Measurements from ENCODE around the gene TBXA2R.
"Not testable (repeated sequence)": the region's sequence is repeated elsewhere in the genome, so short reads cannot be mapped to it uniquely, and the experiment has no call there.

TBXA2R gene

DNA sequence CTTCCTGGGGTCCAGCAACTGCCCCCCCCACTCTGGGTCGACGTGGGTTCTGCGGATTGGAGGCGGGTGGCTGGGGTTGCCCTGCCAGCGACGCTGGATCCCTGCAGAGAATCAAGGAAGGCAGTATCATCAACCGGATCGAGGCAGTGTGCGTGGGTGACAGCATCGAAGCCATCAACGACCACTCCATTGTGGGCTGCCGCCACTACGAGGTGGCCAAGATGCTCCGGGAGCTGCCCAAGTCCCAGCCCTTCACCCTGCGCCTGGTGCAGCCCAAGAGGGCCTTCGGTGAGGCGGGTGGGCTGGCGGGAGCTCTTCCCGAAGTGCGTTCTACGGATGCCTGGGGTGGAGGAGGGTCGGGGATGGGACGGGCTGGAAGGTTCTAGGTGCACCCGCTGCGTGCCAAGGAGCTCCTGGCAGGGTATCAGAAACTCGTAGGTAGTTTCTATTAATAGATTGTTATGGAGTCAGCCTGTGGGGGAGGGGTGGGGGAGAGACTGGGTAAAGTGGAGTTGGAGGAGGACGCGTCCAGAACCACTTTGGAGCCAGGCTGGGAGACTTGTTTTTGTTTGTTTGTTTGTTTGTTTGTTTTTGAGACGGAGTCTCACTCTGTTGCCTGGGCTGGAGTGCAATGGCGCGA, 19.8 kb downstream of the TBXA2R start:
- no peak for DNase-seq (ENCODE audit: low read depth, low spot score)
- TF ChIP-seq, protein P1, sequence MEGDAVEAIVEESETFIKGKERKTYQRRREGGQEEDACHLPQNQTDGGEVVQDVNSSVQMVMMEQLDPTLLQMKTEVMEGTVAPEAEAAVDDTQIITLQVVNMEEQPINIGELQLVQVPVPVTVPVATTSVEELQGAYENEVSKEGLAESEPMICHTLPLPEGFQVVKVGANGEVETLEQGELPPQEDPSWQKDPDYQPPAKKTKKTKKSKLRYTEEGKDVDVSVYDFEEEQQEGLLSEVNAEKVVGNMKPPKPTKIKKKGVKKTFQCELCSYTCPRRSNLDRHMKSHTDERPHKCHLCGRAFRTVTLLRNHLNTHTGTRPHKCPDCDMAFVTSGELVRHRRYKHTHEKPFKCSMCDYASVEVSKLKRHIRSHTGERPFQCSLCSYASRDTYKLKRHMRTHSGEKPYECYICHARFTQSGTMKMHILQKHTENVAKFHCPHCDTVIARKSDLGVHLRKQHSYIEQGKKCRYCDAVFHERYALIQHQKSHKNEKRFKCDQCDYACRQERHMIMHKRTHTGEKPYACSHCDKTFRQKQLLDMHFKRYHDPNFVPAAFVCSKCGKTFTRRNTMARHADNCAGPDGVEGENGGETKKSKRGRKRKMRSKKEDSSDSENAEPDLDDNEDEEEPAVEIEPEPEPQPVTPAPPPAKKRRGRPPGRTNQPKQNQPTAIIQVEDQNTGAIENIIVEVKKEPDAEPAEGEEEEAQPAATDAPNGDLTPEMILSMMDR (IDR thresholded peaks at IDR 0.05; ENCODE audit: low read depth, low read length), result no peak
- in situ Hi-C loops (cut with HindIII; ENCODE audit: low sequenced_read_pairs), result no loop called here
- H3K4me3 ChIP-seq (ENCODE audit: low read depth, low read length), result no peak overlapping the region

DNA sequence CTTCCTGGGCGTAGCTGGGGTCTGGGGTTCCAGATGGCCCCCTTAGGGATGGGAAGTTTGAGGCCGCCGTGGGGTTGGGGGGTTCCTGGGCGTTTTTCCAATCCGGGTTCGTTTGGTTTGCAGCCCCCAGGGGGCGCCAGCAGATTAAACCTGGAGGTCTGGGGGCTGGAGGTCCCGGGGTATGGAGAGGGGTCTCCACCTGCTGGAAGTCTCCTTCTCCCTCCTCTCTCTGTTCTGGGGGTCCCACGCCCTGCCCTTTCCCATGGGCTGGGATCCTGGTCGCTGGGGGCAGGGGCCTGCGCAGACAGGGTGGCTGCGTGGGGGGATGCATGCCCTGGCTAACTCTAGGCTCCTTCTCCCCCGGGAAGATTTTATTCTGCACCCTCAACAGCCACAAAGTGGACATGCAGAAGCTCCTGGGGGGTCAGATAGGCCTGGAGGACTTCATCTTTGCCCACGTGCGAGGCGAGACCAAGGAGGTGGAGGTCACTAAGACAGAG, 20.5 kb downstream of the TBXA2R start:
- H3K4me3 ChIP-seq (ENCODE audit: low read depth, low read length), result peak overlapping the region; percentile 36
- TF ChIP-seq, protein P1 (IDR thresholded peaks at IDR 0.05; ENCODE audit: low read depth, low read length), result peak; percentile 57
- in situ Hi-C loops (cut with HindIII; ENCODE audit: low sequenced_read_pairs), result no loop called here
- no peak for DNase-seq (ENCODE audit: low read depth, low spot score)

DNA sequence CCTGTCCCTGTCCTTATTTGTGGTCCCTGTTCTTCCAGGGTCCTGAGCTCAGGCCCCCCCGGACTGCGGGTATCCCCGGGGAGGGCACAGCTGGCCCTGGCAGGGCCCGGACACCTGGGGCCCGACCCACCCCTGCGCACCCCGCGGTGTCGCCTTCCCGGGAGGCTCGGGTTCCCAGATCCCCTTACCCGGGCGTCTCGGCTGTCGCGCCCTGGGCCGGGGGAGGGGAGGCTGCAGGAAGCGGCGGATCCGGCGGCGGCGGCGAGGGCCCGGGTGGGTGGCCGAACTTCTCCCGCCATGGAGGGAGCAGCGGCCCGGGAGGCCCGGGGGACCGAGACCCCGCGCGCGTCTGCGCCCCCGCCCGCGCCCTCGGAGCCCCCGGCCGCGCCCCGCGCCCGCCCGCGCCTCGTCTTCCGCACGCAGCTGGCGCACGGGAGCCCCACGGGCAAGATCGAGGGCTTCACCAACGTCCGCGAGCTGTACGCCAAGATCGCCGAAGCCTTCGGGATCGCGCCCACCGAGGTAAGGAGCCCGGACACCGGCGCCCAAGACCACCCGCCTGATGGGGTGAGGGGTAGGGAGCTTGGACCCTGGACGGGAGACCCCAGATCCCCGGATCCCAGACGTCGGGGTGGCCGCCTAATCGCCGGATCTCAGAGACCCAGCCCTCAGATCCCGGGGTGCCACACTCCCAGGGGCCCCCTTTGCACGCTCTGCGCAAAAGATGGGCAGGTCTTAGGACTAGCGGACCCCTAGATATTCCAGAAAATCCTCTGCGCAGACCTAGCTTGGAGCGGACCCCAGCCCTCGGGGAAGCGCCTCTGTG, 21.2 kb downstream of the TBXA2R start, which contains the start of gene GIPC3:
TSS of gene GIPC3 (plus strand) at position 178 of the 826 bp plus-strand sequence. CDS start at position 298, 120 bp downstream.
- TF ChIP-seq, protein P1 (IDR thresholded peaks at IDR 0.05; ENCODE audit: low read depth, low read length), result no peak
- in situ Hi-C loops (cut with HindIII; ENCODE audit: low sequenced_read_pairs), result no loop called here
- peak within 1 kb of the TSS; percentile 36 for H3K4me3 ChIP-seq (ENCODE audit: low read depth, low read length)
- no peak for DNase-seq (ENCODE audit: low read depth, low spot score)

DNA sequence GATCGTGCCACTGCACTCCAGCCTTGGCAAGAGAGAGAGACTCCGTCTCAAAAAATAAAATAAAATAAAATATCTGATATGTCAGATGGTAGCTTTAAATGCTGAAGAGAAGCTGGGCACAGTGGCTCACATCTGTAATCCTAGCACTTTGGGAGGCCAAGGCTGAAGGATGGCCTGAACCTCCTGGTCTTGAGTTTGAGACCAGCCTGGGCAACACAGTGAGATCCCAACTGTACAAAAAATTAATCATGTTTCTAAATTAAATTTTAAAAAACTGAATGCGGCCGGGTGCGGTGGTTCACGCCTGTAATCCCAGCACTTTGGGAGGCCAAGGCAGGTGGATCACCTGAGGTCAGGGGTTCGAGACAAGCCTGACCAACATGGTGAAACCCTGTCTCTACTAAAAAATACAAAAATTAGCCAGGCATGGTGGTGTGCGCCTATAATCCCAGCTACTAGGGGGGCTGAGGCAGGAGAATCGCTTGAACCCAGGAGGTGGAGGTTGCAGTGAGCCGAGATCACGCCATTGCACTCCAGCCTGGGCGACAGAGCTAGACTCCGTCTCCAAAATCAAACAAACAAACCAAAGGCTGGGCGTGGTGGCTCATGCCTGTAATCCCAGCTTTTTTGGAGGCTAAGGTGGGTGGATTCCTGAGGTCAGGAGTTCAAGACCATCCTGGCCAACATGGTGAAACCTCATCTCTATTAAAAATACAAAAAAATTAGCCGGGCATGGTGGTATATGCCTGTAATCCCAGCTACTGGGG, 22.5 kb downstream of the TBXA2R start:
- in situ Hi-C loops (cut with HindIII; ENCODE audit: low sequenced_read_pairs); H3K4me3 ChIP-seq (ENCODE audit: low read depth, low read length); DNase-seq (ENCODE audit: low read depth, low spot score): not testable (repeated sequence)

DNA sequence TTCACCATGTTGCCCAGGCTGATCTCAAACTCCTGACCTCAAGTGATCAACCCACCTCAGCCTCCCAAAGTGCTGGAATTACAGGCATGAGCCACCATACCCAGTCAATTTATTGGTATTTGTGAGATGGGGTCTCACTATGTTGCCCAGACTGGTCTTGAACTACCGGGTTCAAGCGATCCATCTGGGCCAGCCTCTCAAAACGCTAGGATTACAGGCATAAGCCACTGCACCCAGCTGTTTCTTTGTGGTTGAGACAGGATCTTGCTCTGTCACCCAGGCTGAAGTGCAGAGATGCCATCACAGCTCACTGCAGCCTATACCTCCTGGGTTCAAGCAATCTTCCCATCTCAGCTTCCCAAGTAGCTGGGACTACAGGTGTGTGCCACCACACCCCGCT, 24.9 kb downstream of the TBXA2R start:
- in situ Hi-C loops (cut with HindIII; ENCODE audit: low sequenced_read_pairs); H3K4me3 ChIP-seq (ENCODE audit: low read depth, low read length); DNase-seq (ENCODE audit: low read depth, low spot score): not testable (repeated sequence)

DNA sequence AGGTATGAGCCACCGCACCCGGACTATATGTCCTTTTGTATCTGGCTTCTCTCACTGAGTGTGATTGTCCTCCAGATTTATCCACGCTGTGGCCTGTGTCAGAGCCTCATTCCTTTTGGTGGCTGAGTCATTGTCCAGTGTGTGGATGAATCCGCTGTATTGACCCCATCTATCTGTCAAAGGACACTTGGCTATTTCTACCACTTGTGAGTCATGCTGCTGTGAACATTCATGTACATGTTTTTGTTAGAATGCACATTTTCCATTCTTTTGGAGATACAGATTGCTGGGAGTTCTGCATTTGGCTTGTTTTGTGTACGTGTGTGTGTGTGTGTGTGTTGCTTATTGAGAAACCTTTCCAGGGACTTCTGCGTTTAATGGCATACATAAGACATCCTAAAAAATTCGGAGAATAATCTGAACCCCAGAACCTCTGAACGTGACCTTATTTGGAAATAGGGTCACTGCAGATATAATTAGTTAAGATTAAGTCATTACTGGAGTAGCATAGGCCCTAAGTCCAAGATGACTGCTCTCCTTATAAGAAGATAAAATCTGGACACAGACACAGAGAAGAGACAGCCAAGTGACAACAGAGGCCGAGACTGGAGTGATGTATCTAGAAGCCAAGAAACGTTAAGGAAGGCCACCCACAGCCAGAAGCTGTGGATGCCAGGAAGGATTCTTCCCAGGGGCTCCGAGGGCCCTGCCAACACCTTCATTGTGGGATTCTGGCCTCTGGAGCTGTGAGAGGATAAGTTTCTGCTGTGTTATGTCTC, 26.3 kb downstream of the TBXA2R start:
- TF ChIP-seq, protein P1 (IDR thresholded peaks at IDR 0.05; ENCODE audit: low read depth, low read length), result no peak
- peak; percentile 93 for DNase-seq (ENCODE audit: low read depth, low spot score)
- in situ Hi-C loops (cut with HindIII; ENCODE audit: low sequenced_read_pairs), result no loop called here
- no peak overlapping the region for H3K4me3 ChIP-seq (ENCODE audit: low read depth, low read length)

DNA sequence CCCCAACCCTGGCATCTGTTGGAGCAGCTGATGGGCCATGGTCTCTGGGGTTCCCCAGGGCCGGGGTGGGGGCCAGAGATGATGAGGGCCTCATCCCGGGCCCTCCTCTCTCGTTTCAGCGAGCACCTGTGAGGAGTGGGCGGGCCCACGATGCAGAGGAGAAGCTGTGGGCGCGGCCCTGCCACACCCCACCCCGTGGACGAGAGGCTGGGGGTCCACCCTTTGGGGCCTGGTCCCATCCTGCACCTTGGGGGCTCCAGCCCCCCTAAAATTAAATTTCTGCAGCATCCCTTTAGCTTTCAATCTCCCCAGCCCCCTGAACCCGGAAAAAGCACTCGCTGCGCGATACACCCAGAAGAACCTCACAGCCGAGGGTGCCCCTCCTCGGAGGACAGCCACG, 28.3 kb downstream of the TBXA2R start:
- DNase-seq (ENCODE audit: low read depth, low spot score), result no peak
- in situ Hi-C loops (cut with HindIII; ENCODE audit: low sequenced_read_pairs), result no loop called here
- no peak overlapping the region for H3K4me3 ChIP-seq (ENCODE audit: low read depth, low read length)
- TF ChIP-seq, protein P1 (IDR thresholded peaks at IDR 0.05; ENCODE audit: low read depth, low read length), result no peak

Measured in astrocyte of the spinal cord (primary cell).